Epidermal melanocyte (primary cell): ENCODE results near the gene YAF2.
"Not testable (repeated sequence)": the region's sequence is repeated elsewhere in the genome, so short reads cannot be mapped to it uniquely, and the experiment has no call there.

Experiments used
- DNase-seq: peaks from one replicate; pipeline ENCODE4 v3.0.0; 2011; ENCODE audit warnings: low spot score; ENCODE audit not compliant: insufficient read length

Gene YAF2

DNA sequence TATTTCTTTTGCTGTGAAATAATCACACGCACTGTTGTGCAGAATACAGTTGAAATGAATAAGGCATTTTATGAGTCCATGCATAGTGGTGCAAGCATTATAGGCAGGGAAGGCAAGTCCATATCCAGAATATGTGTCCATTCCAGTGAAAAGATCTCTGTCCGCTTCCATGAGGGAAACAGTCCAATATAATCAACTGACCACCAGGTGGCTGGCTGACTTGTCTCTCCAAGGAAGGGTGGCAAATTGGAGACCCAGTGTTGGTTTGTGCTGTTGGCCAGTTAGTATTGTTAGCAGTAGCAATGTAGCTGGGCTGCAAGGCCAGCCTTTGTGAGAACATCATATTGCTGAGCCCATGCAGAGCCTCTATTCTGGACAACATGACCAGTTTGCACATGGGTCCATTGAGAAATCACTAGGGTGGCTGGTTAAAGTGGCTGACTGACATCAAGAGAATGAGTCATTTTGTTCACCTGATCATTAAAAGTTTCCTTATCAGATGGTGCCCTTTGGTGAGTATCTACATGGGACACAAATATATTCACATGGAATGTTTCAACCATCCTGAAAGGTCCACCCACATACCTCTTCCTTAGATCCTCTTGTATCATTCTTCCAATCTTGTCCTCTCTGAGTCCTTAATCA lies 17.3 kb upstream of the YAF2 start:
- no peak for DNase-seq

DNA sequence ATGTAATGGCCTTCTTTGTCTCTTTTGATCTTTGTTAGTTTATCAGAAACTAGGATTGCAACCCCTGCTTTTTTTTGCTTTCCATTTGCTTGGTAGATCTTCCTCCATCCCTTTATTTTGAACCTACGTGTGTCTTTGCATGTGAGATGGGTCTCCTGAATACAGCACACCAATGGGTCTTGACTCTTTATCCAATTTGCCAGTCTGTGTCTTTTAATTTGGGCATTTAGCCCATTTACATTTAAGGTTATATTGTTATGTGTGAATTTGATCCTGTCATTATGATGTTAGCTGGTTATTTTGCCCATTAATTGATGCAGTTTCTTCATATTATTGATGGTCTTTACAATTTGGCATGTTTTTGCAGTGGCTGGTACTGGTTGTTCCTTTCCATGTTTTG lies 14.6 kb upstream of the YAF2 start:
- DNase-seq: not testable (repeated sequence)

DNA sequence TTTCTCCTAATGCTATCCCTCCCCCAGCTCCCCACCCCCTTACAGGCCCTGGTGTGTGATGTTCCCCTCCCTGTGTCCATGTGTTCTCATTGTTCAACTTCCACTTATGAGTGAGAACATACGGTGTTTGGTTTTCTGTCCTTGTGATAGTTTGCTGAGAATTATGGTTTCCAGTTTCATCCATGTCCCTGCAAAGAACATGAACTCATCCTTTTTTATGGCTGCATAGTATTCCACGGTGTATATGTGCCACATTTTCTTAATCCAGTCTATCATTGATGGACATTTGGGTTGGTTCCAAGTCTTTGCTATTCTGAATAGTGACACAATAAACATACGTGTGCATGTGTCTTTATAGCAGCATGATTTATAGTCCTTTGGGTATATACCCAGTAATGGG lies 11.0 kb upstream of the YAF2 start:
- not testable (repeated sequence) for DNase-seq

DNA sequence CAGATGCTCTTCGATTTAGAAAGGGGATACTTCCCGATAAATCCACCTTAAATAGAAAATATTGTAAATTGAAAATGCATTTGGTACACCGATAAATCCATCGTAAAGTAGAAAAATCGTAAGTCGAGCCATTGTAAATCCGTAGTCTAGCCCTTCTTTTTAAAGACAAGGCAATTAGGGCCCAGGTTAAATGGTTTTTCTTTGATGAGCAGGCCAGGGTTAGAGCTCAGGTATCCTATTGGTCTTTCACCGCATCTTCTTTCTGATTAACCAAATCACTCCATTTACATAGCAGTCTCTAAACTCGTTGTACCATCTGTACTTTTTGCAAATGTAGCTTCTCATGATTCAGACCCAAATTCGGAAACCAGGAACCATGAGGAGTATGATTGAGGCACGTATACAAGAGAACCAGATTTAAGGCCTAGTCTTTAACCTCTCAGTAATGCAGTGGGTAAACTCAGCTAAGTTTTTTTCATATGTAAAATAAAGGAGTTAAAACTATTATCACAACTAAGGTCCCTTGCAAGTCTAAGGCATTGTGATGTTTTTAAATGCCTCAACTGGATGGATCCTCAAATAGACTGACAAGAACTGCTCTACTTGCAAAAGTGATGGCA lies 2.2 kb upstream of the YAF2 start:
- DNase-seq: no peak

DNA sequence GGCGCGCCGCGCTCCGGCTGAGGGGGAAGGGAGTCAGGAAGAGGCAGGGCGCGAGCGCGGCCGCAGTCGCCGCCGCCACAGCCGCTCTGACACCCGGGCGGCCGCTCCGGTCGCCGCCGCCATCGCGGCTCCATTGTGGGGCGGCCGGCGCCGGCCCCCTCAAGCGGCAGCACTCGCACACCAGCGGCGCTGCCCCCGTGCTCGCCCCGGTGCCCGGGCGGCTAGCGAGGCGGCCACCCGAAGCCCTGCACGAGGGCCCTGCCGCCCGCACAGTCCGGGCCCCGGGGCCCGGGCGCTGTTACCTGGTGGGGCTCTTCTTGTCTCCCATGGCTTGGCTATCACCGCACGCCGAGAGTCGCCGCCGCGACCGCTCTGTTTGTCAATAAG lies 202 bp downstream of the YAF2 start:
- no peak for DNase-seq

DNA sequence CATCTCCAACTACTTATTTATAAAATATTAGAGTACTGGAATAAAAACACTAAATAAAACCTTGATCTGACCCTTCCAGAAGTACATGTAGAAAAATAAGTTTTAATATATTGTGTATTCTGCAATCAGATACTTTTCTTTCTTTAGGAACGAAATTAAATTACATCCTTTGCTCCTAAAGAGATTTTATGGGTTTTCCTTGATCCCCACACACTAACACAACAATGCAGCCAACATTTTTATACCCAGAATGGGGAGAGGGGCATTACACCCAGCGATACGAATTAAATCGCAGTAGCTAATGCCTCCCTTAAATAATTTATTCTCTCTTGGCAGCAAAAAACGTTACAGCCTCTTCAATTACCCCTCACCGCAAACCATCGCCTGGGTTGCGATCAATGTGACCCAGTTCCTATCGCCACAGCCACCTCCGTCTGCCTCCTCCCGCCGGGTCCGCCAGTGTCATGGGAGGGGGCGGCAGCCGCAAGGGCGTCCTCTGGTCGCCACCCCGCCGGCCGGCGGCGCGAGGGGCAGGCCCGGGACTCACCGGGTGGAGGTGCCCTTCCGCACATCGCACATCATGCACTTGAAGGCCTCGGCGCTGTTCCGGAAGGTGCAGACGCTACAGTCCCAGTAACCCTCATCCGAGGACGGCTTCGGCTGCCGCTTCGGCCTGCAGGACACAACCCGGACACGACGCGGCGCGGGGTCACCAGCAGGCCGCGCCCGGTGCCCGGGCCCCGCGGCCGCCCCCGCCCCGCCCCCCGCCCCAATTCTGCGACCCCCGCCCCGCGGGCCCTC lies 796 bp downstream of the YAF2 start:
- DNase-seq: peak; percentile 50

DNA sequence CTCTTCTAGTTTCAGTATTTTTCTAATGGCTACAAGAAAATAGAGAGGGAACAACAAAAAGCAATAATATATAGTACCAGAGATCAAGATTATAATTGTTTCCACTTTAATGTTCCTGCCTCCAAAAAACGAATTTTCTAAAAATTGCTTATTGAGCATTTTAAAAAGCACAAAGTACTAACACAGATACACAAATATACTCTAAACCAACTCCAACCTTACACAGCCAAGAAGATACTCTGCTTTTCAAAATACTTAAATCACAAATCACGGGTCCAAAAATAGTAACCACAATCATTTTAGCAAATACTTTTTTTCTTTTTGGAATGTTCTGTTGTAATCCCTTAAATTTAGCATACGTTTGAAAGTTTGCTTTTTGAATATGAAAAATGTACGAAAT lies 2.0 kb downstream of the YAF2 start:
- DNase-seq: no peak

DNA sequence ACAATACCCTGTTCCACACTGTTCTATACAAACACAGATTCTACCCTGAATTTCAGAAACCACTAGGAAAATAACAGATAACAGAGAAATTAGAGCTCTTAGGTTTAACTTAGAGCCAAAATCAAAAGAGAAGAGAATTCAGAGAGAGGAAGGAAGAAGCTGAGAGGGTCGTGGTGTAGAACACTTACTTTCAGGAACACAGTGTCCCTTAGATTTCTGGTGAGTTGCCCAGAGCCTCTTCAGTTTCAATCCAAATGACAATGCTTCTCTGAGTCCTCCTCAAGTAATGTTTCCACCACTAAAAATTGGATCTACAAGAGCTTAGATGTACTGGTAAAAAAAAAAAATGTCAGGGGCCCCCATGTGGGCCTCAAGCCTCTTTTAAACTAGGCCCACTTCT lies 2.6 kb downstream of the YAF2 start:
- DNase-seq: no peak

DNA sequence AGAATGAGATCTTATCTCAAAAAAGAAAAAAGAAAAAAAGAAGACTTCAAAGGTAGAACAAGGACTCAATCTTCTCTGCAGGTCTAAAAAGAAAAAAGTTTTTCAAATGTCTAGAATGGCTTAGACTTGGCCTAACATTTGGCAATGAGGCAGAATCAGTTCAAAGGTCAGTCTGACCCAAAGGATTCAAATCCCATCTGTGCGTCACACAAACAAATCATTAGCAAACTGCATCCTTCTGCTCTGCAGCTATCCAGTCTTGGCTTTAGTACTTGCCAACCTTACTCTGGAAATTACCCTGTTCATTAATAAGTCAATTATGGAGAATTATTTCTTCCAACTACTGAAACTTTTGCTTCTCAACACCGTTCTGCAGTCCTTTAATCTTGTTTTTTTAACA lies 3.1 kb downstream of the YAF2 start:
- DNase-seq: no peak

DNA sequence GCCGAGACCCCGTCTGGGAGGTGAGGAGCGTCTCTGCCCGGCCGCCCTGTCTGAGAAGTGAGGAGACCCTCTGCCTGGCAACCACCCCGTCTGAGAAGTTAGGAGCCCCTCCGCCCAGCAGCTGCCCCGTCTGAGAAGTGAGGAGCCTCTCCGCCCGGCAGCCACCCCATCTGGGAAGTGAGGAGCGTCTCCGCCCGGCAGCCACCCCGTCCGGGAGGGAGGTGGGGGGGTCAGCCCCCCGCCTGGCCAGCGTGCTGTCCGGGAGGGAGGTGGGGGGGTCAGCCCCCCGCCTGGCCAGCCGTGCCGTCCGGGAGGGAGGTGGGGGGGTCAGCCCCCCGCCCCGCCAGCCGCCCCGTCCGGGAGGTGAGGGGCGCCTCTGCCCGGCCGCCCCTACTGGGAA lies 10.5 kb downstream of the YAF2 start:
- DNase-seq: not testable (repeated sequence)

DNA sequence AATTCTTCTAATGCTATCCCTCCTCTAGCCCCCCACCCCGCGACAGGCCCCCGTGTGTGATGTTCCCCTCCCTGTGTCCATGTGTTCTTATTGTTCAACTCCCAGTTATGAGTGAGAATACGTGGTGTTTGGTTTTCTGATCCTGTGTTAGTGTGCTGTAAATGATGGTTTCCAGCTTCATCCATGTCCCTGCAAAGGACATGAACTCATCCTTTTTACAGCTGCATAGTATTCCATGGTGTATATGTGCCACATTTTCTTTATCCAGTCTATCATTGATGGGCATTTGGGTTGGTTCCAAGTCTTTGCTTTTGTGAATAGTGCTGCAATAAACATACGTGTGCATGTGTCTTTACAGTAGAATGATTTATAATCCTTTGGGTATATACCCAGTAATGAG lies 13.5 kb downstream of the YAF2 start:
- DNase-seq: not testable (repeated sequence)

DNA sequence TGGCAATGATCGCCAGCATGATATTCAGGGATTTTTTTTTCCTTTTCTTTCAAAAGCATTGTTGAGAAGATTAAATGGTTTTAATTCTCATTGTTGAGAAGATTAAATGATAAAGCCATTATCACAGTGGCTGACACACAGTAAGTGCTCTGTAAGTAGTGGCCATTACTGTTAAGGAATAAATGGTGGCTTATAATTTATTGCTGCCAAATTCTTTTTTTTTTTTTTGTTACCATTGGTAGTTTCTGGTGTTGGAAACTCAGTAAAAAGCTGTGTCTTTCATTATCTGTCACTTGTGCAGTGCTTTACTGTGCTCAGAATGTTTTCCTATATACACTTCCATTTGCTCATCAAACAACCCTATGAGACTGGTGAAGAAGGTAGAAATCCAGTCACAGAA lies 15.3 kb downstream of the YAF2 start:
- no peak for DNase-seq

DNA sequence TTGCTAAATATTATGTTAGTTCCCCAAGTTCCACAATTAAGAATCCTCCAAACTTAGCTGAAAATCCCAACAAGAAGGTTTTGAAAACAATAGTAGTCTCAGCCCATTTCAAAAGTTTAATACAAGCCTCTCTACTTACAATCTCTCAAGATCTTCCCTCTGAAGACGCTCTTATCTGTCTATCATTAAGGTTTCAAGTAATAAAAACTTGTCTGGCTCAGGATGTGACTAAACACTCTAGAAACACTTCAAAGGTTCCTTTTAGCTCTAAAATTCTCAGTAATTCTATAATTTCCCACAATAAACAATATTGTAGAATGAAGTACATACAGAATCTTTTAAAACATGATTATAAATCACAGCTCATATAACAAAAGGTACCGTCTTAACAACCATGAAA lies 16.3 kb downstream of the YAF2 start:
- DNase-seq: no peak

DNA sequence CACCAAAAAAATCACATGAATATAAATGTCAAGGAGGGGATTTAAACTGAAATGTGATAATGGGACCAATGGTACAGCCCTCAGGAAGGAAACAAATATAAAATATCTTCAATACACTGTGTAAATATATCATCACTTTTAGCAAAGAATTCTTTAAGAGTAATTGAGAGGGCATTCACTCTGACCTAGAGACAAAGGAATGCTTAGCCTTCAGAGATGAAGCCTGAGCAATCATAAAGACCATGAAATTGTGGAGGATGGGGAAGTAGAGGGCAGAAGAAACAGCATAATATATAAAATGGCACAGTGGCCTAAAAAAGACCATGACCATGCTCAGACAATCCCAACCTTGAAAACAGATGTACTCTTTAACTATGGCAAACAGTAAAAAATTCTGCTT lies 20.4 kb downstream of the YAF2 start:
- DNase-seq: no peak

DNA sequence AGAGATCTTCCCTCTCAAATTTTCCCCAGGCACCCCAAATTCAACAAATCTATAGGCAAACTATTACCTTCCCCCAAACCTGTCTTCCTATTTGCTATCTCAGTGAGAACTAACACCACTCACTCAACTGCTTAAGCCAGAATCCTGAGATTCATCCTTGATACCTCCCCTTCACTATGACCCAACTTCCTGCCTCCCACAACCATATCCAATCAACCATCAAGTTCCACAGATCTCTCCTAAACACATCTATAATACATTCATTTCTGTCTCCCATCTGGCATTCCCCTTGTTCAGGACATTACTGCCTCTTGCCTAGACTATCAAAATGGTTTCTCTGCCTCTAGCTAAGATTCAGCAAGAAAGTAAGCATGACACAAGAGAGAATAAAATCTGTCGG lies 21.3 kb downstream of the YAF2 start:
- DNase-seq: no peak

DNA sequence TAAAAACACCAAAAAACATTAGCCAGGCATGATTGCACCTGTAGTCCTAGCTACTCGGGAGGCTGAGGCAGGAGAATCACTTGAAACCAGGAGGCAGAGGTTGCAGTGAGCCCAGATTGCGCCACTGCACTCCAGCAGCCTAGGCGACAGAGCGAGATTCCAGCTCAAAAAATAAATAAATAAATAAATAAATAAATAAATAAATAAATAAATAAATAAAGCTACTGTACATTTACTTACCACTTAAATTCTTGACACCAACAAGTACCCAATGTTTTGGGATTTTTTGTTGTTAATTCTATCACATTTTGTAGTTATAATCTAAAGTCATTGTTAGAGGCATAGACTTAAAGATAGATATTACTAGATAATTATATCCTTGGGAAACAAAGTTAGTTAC lies 22.3 kb downstream of the YAF2 start:
- not testable (repeated sequence) for DNase-seq

DNA sequence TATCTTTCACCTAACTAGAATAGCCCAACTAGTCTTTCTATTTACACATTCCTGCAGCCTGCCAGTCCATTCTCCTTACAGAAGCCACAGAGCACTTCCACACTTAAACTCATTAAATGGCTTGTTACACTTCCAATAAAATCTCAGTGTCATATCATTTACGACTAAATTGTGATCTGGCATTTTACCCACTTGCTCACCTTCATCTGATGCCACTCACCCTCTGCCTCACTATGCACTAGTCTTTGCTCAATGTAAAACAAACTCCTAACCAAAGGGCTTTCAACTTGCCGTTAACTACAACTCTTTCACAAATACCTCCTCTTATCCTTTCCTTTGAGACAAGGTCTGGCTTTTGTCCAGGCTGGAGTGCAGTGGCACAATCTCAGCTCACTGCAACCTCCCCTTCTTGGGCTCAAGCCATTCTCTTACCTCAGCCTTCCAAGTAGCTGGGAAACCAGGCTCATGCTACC lies 24.1 kb downstream of the YAF2 start:
- no peak for DNase-seq

DNA sequence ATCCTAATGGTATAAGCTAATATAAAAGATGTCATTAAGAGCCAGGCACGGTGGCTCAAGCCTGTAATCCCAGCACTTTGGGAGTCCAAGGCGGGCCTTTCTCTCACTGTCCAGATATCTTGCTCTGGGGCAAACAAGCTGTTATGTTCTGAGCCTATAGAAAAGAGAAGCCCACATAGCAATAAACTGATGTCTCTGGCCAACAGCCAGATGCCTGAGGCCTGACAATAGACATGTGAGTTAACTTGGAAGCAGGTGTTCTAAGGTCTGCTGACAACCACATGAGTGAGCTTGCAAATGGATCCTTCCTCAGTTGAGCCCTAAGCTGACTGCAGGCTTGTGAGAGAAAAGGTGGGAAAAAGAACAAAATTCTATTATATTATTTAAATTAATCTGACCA lies 25.0 kb downstream of the YAF2 start:
- no peak for DNase-seq

DNA sequence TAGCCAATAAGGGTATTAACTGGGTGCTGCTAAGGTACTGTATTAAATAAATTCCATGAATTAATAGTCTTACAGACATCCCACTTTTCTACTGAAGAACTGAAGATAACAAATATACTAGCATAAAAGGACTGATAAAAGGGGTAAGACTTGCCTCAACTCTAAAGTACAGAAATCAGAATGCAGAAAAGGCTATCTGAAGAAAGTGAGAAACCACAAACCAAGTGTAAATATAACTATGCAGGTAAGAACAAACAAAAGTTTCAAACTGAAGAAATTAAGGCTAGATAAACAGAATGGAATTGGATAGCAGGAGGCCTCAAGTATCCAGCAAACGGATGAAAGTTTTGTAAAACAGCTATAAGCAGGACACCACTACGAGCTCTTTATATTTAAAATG lies 29.5 kb downstream of the YAF2 start:
- no peak for DNase-seq

DNA sequence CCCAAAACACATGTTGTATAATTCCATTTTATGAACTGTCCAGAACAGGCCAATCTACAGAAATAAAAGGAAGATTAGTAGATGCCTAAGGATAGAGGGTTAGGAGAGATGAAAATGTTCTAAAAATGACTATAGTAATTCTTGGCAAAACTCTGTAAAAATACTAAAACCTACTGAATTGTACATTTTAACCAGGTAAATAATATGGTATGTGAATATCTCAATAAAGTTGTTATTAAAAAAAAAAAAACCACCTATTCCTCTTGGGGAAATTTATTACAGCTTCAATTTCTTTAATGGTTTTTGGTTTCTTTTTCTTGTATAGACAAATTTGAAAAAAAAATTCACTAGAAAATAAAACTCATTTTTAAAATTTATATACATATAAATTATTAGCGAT lies 33.2 kb downstream of the YAF2 start:
- no peak for DNase-seq

DNA sequence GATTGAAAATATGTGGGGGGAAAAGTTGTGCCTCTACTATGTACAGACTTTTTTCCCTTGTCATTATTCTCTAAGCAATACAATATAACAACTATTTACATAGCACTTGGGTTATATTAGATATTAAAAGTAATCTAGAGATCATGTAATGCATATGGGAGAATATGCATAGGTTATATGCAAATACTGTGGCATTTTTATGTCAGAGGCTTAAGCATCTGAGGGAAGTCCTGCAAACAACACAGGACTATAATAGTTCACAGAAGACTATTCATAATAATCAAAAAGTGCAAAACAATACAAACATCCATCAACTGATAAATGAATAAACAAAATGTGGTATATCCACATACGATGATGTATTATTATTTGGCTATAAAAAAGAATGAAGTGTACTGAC lies 33.7 kb downstream of the YAF2 start:
- DNase-seq: no peak

DNA sequence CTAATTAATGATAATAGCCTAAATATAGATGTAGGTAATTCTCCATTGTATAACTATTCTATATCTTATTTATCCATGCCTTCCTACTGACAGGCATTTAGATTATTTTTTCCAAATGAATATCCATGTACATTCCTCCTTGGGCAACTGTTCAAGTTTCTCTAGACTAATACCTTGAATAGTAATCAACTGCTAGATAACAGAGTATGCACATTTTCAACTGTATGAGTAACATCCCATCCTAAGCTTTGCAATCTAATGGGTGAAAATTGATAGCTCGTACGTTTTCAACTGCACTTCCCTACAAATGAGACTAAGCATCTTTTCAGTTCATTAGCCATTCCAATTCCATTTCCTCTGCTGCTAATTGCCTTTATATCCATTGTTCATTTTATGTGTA lies 37.0 kb downstream of the YAF2 start:
- no peak for DNase-seq

DNA sequence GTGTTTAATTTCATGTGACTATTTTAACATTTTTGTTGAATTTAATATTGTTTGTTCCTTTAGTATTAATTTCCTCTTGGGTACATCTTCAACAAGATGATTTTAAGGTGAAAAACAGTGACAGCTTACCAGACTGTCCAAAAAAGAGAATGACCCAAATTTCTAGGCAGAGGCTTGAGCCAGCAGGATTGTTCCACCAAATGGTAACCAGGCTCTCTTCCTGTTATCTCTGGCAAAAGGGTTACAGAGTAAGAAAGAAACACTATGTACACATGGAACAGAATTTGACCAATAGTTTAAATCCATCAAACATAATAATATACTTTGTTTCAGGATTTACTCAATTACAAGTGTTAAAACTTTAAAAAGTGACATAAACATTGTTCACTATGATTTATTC lies 39.0 kb downstream of the YAF2 start:
- DNase-seq: no peak
